Astrocyte (in vitro differentiated cells and primary cell): ENCODE measurements around the gene NFKBIL1. TPM values are rescaled to one million over a fixed set of nuclear protein-coding genes. Genes with fewer than 3 reads are reported as not detected.

Experiments used
- DNase-seq: peaks from one replicate; pipeline ENCODE4 v3.0.0-alpha.2; 2010; ENCODE audit warnings: low read depth
- FAIRE-seq: peaks from 2 replicates; lab custom pipeline; 2011; peaks lifted over from hg19 to GRCh38; lab: Jason Lieb, UNC
- H2AFZ ChIP-seq: 2 replicates; pipeline ENCODE4 v1.6.0; 2012; ENCODE audit warnings: low read depth, low read length, inconsistent platforms
- H3K27ac ChIP-seq: 2 replicates; pipeline ENCODE4 v1.5.1; 2011; ENCODE audit warnings: low read depth, low read length, inconsistent platforms
- H3K27me3 ChIP-seq: 2 replicates; pipeline ENCODE4 v1.6.0; 2011; ENCODE audit warnings: low read length, inconsistent platforms; ENCODE audit not compliant: insufficient read depth
- H3K36me3 ChIP-seq: 2 replicates; pipeline ENCODE4 v1.5.1; 2011; ENCODE audit warnings: low read length, inconsistent platforms; ENCODE audit not compliant: insufficient read depth
- H3K4me1 ChIP-seq: 2 replicates; pipeline ENCODE4 v1.5.1; 2011; ENCODE audit warnings: low read length, inconsistent platforms; ENCODE audit not compliant: insufficient read depth
- H3K4me2 ChIP-seq: 2 replicates; pipeline ENCODE4 v1.6.0; 2012; ENCODE audit warnings: low read length, inconsistent platforms
- H3K4me3 ChIP-seq: 2 replicates; pipeline ENCODE4 v1.5.1; 2011; ENCODE audit warnings: low read depth, mild to moderate bottlenecking, low read length, inconsistent platforms; ENCODE audit not compliant: insufficient read depth
- H3K79me2 ChIP-seq: 2 replicates; pipeline ENCODE4 v1.6.0; 2012; ENCODE audit warnings: mild to moderate bottlenecking, low read length, inconsistent platforms; ENCODE audit not compliant: insufficient read depth
- H3K9ac ChIP-seq: 2 replicates; pipeline ENCODE4 v1.6.0; 2012; ENCODE audit warnings: mild to moderate bottlenecking, low read length, inconsistent platforms
- H3K9me3 ChIP-seq: 2 replicates; pipeline ENCODE4 v1.5.1; 2012; ENCODE audit warnings: low read depth, mild to moderate bottlenecking, low read length, inconsistent platforms; ENCODE audit not compliant: insufficient read depth
- H4K20me1 ChIP-seq: 2 replicates; pipeline ENCODE4 v1.6.0; 2012; ENCODE audit warnings: low read length, inconsistent platforms; ENCODE audit not compliant: insufficient read depth
- H3K27ac Mint-ChIP-seq: one replicate; pipeline ENCODE4 v1.8.0; 2021; ENCODE audit warnings: mild to moderate bottlenecking, mixed read lengths; ENCODE audit not compliant: unreplicated experiment
- H3K27me3 Mint-ChIP-seq: one replicate; pipeline ENCODE4 v1.8.0; 2021; ENCODE audit warnings: low read depth, mixed read lengths; ENCODE audit not compliant: unreplicated experiment
- H3K36me3 Mint-ChIP-seq: one replicate; pipeline ENCODE4 v1.8.0; 2021; ENCODE audit warnings: low read depth, mixed read lengths; ENCODE audit not compliant: unreplicated experiment
- H3K4me1 Mint-ChIP-seq: one replicate; pipeline ENCODE4 v1.8.0; 2021; ENCODE audit warnings: low read depth, mixed read lengths; ENCODE audit not compliant: unreplicated experiment
- H3K4me3 Mint-ChIP-seq: one replicate; pipeline ENCODE4 v1.8.0; 2021; ENCODE audit warnings: mild to moderate bottlenecking, moderate library complexity, mixed read lengths; ENCODE audit not compliant: unreplicated experiment
- H3K9me3 Mint-ChIP-seq: one replicate; pipeline ENCODE4 v1.8.0; 2021; ENCODE audit warnings: mild to moderate bottlenecking, mixed read lengths; ENCODE audit not compliant: unreplicated experiment
- EZH2 ChIP-seq: IDR thresholded peaks from 2 replicates; pipeline ENCODE4 v1.6.1; 2012; ENCODE audit warnings: mild to moderate bottlenecking, low read length, inconsistent platforms; ENCODE audit not compliant: insufficient read depth
- total RNA-seq: library from RNA; stranded (reverse); gene quantifications from 2 replicates; pipeline ENCODE4 v1.2.1, GENCODE V29; 2021
- TF ChIP-seq, protein P1 (sequence below): IDR thresholded peaks from 2 replicates; pipeline ENCODE4 v1.5.1; 2011; ENCODE audit warnings: low read depth, mild to moderate bottlenecking, inconsistent platforms, low read length, moderate library complexity; ENCODE audit not compliant: insufficient read depth

Gene NFKBIL1
- total RNA-seq, 1 donor from 2014 or later: 20.4 TPM

DNA sequence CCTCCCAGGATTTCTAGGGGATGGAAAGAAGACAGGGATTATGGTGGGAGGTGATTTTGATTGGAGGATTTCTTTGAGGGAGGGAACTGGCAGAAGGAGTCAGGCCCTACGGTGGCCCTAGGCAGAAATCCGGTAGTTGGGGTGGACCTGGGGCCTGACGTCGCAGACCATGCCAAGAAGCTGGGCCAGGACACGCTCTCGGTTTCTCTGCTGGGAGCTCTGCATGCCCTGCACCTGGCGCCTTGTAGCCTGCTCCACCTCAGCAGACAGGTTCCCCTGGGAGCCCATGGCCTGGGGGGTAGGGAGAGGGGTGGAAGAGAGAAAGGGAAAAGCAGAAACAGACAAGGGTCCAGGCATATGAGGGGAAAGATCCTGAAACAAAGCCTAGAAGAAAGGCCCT is 2.1 kb upstream of the NFKBIL1 start:
- no peak overlapping the region for H3K9ac ChIP-seq
- Mint-ChIP-seq H3K27me3 (no peaks in the 10 kb centered on the region), H3K4me3 (peak overlapping the region; percentile 94), H3K9me3 (no peaks in the 10 kb centered on the region), H3K4me1 (peaks cover 20% of the 10 kb centered on the region), H3K36me3 (peaks cover 18% of the 10 kb centered on the region), H3K27ac (no peak overlapping the region)
- no peak for DNase-seq
- peaks cover 28% of the 10 kb centered on the region for H3K4me1 ChIP-seq
- H2AFZ ChIP-seq: no peak overlapping the region
- H3K4me3 ChIP-seq: no peak overlapping the region
- FAIRE-seq: no peak
- H3K4me2 ChIP-seq: no peak overlapping the region
- no peaks in the 10 kb centered on the region for H3K9me3 ChIP-seq
- H4K20me1 ChIP-seq: peaks cover 7% of the 10 kb centered on the region
- no peaks in the 10 kb centered on the region for H3K27me3 ChIP-seq
- H3K36me3 ChIP-seq: peaks cover 6% of the 10 kb centered on the region
- H3K27ac ChIP-seq: no peak overlapping the region
- H3K79me2 ChIP-seq: peaks cover 28% of the 10 kb centered on the region
- TF ChIP-seq, protein P1, sequence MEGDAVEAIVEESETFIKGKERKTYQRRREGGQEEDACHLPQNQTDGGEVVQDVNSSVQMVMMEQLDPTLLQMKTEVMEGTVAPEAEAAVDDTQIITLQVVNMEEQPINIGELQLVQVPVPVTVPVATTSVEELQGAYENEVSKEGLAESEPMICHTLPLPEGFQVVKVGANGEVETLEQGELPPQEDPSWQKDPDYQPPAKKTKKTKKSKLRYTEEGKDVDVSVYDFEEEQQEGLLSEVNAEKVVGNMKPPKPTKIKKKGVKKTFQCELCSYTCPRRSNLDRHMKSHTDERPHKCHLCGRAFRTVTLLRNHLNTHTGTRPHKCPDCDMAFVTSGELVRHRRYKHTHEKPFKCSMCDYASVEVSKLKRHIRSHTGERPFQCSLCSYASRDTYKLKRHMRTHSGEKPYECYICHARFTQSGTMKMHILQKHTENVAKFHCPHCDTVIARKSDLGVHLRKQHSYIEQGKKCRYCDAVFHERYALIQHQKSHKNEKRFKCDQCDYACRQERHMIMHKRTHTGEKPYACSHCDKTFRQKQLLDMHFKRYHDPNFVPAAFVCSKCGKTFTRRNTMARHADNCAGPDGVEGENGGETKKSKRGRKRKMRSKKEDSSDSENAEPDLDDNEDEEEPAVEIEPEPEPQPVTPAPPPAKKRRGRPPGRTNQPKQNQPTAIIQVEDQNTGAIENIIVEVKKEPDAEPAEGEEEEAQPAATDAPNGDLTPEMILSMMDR: no peak
- TF ChIP-seq EZH2: no peak

DNA sequence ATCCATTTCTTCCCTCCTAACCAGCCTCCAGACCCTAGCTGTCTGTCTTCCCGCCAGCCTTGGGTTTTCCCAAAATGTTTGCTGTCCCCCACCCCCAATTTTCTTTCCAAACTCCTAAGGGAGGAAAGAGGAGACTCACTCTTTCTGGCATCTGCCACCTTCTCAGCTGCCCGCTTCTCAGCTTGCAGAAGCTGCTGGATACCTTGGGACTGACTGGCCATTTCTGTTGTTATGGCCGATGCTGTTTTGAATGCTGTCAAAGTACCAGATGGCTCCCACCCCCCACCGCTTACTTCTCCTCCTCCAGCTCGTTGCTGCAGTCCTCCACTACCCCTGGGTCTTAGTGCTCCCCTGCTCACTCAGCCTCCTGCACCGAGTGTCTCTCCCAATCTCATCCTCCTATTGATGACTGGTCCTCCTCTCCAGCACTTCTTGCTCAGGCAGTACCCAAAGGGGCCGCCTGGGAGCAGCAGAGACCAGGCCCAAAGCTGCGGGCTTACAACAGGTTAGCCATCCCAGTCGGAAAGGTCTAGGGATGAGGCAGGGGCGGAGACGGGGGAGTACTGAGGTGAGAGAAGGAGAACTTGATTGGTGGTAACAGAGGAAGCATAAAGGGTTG is 960 bp upstream of the NFKBIL1 start, which contains the start of gene ATP6V1G2:
ATP6V1G2 (minus strand) TSS at position 270 of the 619 bp plus-strand sequence; CDS start at position 221, 49 bp downstream.
- Histone ChIP-seq H3K79me2 (peaks cover 17% of the 10 kb centered on the region), H3K9me3 (no peaks in the 10 kb centered on the region), H3K36me3 (peaks cover 6% of the 10 kb centered on the region), H3K27me3 (no peaks in the 10 kb centered on the region), H3K4me2 (peak within 1 kb of the TSS; percentile 95), H3K9ac (peak within 1 kb of the TSS; percentile 87), H4K20me1 (no peaks in the 10 kb centered on the region), H2AFZ (peak within 1 kb of the TSS; percentile 66), H3K4me3 (peak within 1 kb of the TSS; percentile 59), H3K4me1 (peaks cover 27% of the 10 kb centered on the region), H3K27ac (peak within 1 kb of the TSS; percentile 78)
- DNase-seq: peak; percentile 81
- no peaks in the 10 kb centered on the region for H3K27me3 Mint-ChIP-seq
- H3K27ac Mint-ChIP-seq: peak within 1 kb of the TSS; percentile 87
- FAIRE-seq: no peak
- H3K4me1 Mint-ChIP-seq: peaks cover 19% of the 10 kb centered on the region
- peaks cover 9% of the 10 kb centered on the region for H3K36me3 Mint-ChIP-seq
- no peak for TF ChIP-seq EZH2
- TF ChIP-seq, protein P1: peak; percentile 97
- H3K4me3 Mint-ChIP-seq: peak within 1 kb of the TSS; percentile 94
- no peaks in the 10 kb centered on the region for H3K9me3 Mint-ChIP-seq
